Measurements from ENCODE around the gene TMEM255B.

TMEM255B gene

GRCh38 chr13:113766035-113766800, 7.2 kb downstream of the TMEM255B start:
- Histone ChIP-seq H3K36me3 (replicated peaks; ENCODE audit: insufficient read depth, low read length) (no peaks in the 10 kb centered on the region), H3K4me3 (ENCODE audit: low read length) (no peak overlapping the region), H3K27me3 (replicated peaks; ENCODE audit: insufficient read depth, low read length) (no peaks in the 10 kb centered on the region), H3F3A (ENCODE audit: insufficient read depth, low read length) (no peaks in the 10 kb centered on the region), H3K4me2 (ENCODE audit: low read depth, low read length) (no peak overlapping the region), H3K9me3 (replicated peaks; ENCODE audit: insufficient read depth, low read length) (no peaks in the 10 kb centered on the region), H4K20me1 (ENCODE audit: insufficient read depth, low read length) (no peaks in the 10 kb centered on the region), H2AFZ (ENCODE audit: low read length) (no peak overlapping the region), H3K27ac (ENCODE audit: low read length) (no peak overlapping the region), H3K9ac (ENCODE audit: low read length) (no peak overlapping the region), H3K4me1 (ENCODE audit: low read length) (no peaks in the 10 kb centered on the region), H3K79me2 (ENCODE audit: low read length) (no peaks in the 10 kb centered on the region), H3K9me2 (replicated peaks; ENCODE audit: insufficient read depth, low read length) (no peaks in the 10 kb centered on the region)
- no peak for DNase-seq
- TF ChIP-seq CTCF (IDR thresholded peaks at IDR 0.05; ENCODE audit: low read length), result no peak
- TF ChIP-seq EZH2phosphoT487 (IDR thresholded peaks at IDR 0.05; ENCODE audit: low read length), result no peak
- no peak for TF ChIP-seq EZH2 (optimal IDR thresholded peaks at IDR 0.05; ENCODE audit: low read depth, low read length)

- Histone ChIP-seq H3K27me3 (replicated peaks; ENCODE audit: insufficient read depth, low read length) (no peaks in the 10 kb centered on the region), H3K4me3 (ENCODE audit: low read length) (no peak overlapping the region), H3K36me3 (replicated peaks; ENCODE audit: insufficient read depth, low read length) (no peaks in the 10 kb centered on the region), H3F3A (ENCODE audit: insufficient read depth, low read length) (no peaks in the 10 kb centered on the region), H3K9me3 (replicated peaks; ENCODE audit: insufficient read depth, low read length) (no peaks in the 10 kb centered on the region), H3K4me2 (ENCODE audit: low read depth, low read length) (no peak overlapping the region), H2AFZ (ENCODE audit: low read length) (no peak overlapping the region), H3K4me1 (ENCODE audit: low read length) (peaks cover 8% of the 10 kb centered on the region), H3K79me2 (ENCODE audit: low read length) (no peaks in the 10 kb centered on the region), H3K9me2 (replicated peaks; ENCODE audit: insufficient read depth, low read length) (no peaks in the 10 kb centered on the region), H3K9ac (ENCODE audit: low read length) (no peak overlapping the region), H4K20me1 (ENCODE audit: insufficient read depth, low read length) (no peaks in the 10 kb centered on the region), H3K27ac (ENCODE audit: low read length) (no peak overlapping the region)
- DNase-seq, result no peak
- TF ChIP-seq EZH2 (optimal IDR thresholded peaks at IDR 0.05; ENCODE audit: low read depth, low read length) (no peak), CTCF (IDR thresholded peaks at IDR 0.05; ENCODE audit: low read length) (no peak), EZH2phosphoT487 (IDR thresholded peaks at IDR 0.05; ENCODE audit: low read length) (no peak)
Measured at GRCh38 chr13:113767366-113767765, 8.3 kb downstream of the TMEM255B start.

- Histone ChIP-seq H3K4me1 (ENCODE audit: low read length) (peaks cover 14% of the 10 kb centered on the region), H3K4me3 (ENCODE audit: low read length) (no peak overlapping the region), H3K79me2 (ENCODE audit: low read length) (no peaks in the 10 kb centered on the region), H3K9me2 (replicated peaks; ENCODE audit: insufficient read depth, low read length) (no peaks in the 10 kb centered on the region), H2AFZ (ENCODE audit: low read length) (no peak overlapping the region), H3K9ac (ENCODE audit: low read length) (no peak overlapping the region), H4K20me1 (ENCODE audit: insufficient read depth, low read length) (no peaks in the 10 kb centered on the region), H3K27ac (ENCODE audit: low read length) (no peak overlapping the region), H3F3A (ENCODE audit: insufficient read depth, low read length) (no peaks in the 10 kb centered on the region), H3K9me3 (replicated peaks; ENCODE audit: insufficient read depth, low read length) (no peaks in the 10 kb centered on the region), H3K4me2 (ENCODE audit: low read depth, low read length) (no peak overlapping the region), H3K27me3 (replicated peaks; ENCODE audit: insufficient read depth, low read length) (no peaks in the 10 kb centered on the region), H3K36me3 (replicated peaks; ENCODE audit: insufficient read depth, low read length) (no peaks in the 10 kb centered on the region)
- DNase-seq, result no peak
- TF ChIP-seq EZH2 (optimal IDR thresholded peaks at IDR 0.05; ENCODE audit: low read depth, low read length) (no peak), CTCF (IDR thresholded peaks at IDR 0.05; ENCODE audit: low read length) (no peak), EZH2phosphoT487 (IDR thresholded peaks at IDR 0.05; ENCODE audit: low read length) (no peak)
Measured at GRCh38 chr13:113768018-113768905, 9.2 kb downstream of the TMEM255B start.
